Pancreas (tissue), 10 donors: ENCODE measurements around the gene RBFOX1. TPM values are rescaled to one million over a fixed set of nuclear protein-coding genes. Genes with fewer than 3 reads are reported as not detected.

Source experiments
- ATAC-seq, 4 donors: fragments of 200-7000 bp; cut with Tn5 transposase; one replicate each; pipeline versions ENCODE4 v1.8.0 to v1.9.1; 2020; ENCODE audit warnings: mild to moderate bottlenecking in 4 of 4, moderate library complexity in 4 of 4
- DNase-seq, 6 donors: peaks; one replicate each; pipeline ENCODE4 v3.0.0-alpha.2; 2020
- FAIRE-seq: peaks from 2 replicates; lab custom pipeline; 2012; peaks lifted over from hg19 to GRCh38; lab: Jason Lieb, UNC
- H3K27ac ChIP-seq, 4 donors: fragments of 200-600 bp; sonication (generic); 1 replicate in 3 of 4; 2 replicates in 1 of 4; pipeline versions ENCODE4 v1.5.0 to v1.8.0; 2020
- H3K27me3 ChIP-seq, 4 donors: fragments of 200-600 bp; one replicate each; pipeline ENCODE4 v1.8.0; 2021
- H3K36me3 ChIP-seq, 3 donors: fragments of 200-600 bp; sonication (generic) in 1 of 3; one replicate each; pipeline versions ENCODE4 v1.5.0 to v1.8.0; 2020 to 2021
- H3K4me1 ChIP-seq, 3 donors: fragments of 200-600 bp; one replicate each; pipeline ENCODE4 v1.8.0; 2021
- H3K4me3 ChIP-seq, 4 donors: fragments of 200-600 bp; sonication (generic) in 2 of 4; one replicate each; pipeline versions ENCODE4 v1.5.0 to v1.8.0; 2020 to 2021
- H3K9me3 ChIP-seq, 4 donors: fragments of 200-600 bp; one replicate each; pipeline ENCODE4 v1.8.0; 2021
- WGBS, 2 donors: extraction: QIAGEN DNeasy Blood & Tissue Kit; methylation state at CpG; one replicate each; pipeline ENCODE4 v1.1.7; 2013; 5-methylcytosine and 5-hydroxymethylcytosine counted together
- intact Hi-C, 3 donors: fragments of 100-400 bp; cut with DNase I; formaldehyde crosslinking; loops; one replicate each; pipeline versions ENCODE4 v1.11.1 to v1.14.2; 2022
- polyA plus RNA-seq, 2 donors: library from polyadenylated mRNA; stranded (reverse); fragments of 200-250 nt; gene quantifications; one replicate each; pipeline ENCODE4 v1.2.3, GENCODE V29; 2013
- total RNA-seq, 6 donors: library from RNA; stranded (reverse); fragmentation: NEBNext Ultra II Directional in 4 of 6; extraction: Animal tissue kit (Norgen Biotek cat#: 25700) in 4 of 6; gene quantifications; one replicate each; pipeline versions ENCODE4 v1.2.1 to v1.2.4, GENCODE V29; 2021 to 2023
- TF ChIP-seq, protein P1 (sequence below), 4 donors: fragments of 200-600 bp; sonication (generic) in 3 of 4; IDR thresholded peaks; one replicate each; pipeline versions ENCODE4 v1.5.0 to v1.8.0; 2021; ENCODE audit warnings: antibody characterized with exemption in 4 of 4
- donor health status: healthy with polysubstance abuse.
- donor health status: DM: no; HTN: no; CAD: no; lungs with moderate emphysema.
- donor health status: DM: no; HTN: no; CAD: no.
- donor health status: control.
- donor health status: control.
- donor health status: Bipolar disorder and iron deficiency.
- donor health status: DM: yes; HTN: yes; CAD: no.
- donor health status: DM: no; HTN: no; CAD: no.
- donor health status: DM: no; HTN: no; CAD: no.
- donor health status: DM: yes; HTN: yes; CAD: no.

RBFOX1 gene
- total and polyA plus RNA-seq, 8 donors, result 0.12 to 0.28 (median 0.15) TPM; not detected in 3

DNA sequence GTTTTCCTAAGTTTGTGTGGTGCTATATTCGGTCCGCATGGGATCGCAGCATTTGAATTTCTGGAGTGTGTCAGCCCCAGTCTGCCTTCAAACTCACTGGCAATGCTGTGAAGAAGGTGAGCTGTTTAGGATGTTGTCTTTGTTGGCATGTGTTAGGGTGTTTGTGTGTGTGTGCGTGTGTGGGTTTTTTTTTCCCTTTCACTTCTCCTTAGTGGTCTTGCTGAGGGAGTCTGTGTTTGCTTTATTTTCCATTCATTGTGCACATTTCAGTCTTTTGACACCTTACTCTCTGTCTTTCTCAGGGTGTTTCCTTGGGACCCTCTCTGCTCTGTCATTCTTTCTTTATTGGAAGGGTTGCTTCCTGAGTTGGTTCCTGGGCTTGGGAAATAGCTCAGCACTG, 27.7 kb upstream of the RBFOX1 start:
- TF ChIP-seq, protein P1, sequence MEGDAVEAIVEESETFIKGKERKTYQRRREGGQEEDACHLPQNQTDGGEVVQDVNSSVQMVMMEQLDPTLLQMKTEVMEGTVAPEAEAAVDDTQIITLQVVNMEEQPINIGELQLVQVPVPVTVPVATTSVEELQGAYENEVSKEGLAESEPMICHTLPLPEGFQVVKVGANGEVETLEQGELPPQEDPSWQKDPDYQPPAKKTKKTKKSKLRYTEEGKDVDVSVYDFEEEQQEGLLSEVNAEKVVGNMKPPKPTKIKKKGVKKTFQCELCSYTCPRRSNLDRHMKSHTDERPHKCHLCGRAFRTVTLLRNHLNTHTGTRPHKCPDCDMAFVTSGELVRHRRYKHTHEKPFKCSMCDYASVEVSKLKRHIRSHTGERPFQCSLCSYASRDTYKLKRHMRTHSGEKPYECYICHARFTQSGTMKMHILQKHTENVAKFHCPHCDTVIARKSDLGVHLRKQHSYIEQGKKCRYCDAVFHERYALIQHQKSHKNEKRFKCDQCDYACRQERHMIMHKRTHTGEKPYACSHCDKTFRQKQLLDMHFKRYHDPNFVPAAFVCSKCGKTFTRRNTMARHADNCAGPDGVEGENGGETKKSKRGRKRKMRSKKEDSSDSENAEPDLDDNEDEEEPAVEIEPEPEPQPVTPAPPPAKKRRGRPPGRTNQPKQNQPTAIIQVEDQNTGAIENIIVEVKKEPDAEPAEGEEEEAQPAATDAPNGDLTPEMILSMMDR (IDR thresholded peaks at IDR 0.05), result no peak
- ATAC-seq (no peak), FAIRE-seq (no peak), DNase-seq (no peak)
- Histone ChIP-seq H3K4me1 (no peaks in the 10 kb centered on the region), H3K9me3 (no peaks in the 10 kb centered on the region), H3K36me3 (no peaks in the 10 kb centered on the region), H3K27me3 (peaks cover 0 to 10% (median 0%) of the 10 kb centered on the region in 4 donors), H3K4me3 (no peak overlapping the region), H3K27ac (no peak overlapping the region)
- intact Hi-C loops, result no loop called here
- 7 to 9% methylated on average over 4 of the region's 4 CpGs for WGBS, 2 donors

DNA sequence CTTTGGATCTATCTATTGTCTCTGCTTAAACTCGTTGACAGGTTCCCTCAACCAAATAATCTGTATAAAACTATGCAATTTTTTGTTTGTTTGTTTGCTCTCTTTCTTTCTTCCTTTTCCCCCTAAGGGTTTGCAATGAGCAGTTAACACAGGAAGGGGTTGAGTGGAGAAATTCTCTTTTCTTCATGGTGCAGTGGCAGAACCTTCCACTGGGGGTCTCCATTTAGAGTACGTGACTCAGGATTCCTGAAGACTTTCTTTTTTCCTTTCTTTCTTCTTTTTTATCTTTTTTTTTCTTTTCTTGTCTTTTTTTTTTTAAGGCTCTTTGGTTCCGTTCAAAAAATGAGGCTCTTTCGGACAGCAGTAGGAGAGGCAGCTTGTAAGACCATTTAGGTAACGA, 19.5 kb upstream of the RBFOX1 start:
- FAIRE-seq (no peak), ATAC-seq (no peak), DNase-seq (no peak)
- Histone ChIP-seq H3K4me1 (no peaks in the 10 kb centered on the region), H3K27ac (no peak overlapping the region), H3K27me3 (peaks cover 0 to 14% (median 0%) of the 10 kb centered on the region in 4 donors), H3K4me3 (no peak overlapping the region), H3K36me3 (no peaks in the 10 kb centered on the region), H3K9me3 (no peaks in the 10 kb centered on the region)
- intact Hi-C loops, result no loop called here
- TF ChIP-seq, protein P1 (IDR thresholded peaks at IDR 0.05), result no peak
- 31 to 32% methylated on average over 5 of the region's 5 CpGs for WGBS, 2 donors

DNA sequence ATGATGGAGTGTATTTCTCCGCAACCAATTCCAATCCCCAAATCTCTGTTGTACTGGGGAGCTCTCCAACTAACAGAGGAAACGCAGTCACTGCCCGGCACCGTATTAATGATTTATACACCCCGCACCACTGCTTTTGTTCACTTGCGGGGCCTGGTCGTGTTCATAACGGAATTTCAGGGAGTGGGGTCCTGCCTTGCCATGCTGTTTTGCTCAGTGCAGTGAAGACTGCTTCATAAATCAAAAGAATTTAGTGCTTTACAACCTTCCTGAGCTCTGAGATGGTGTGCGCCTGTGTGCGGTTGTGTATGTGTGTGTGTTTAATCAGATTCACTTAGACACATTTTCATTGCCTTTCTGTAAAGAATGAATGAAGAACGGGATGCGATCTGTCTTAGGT, 18.5 kb upstream of the RBFOX1 start:
- H3K9me3 ChIP-seq, result no peaks in the 10 kb centered on the region
- no peak overlapping the region for H3K4me3 ChIP-seq
- H3K27me3 ChIP-seq, result peaks cover 0 to 4% (median 0%) of the 10 kb centered on the region in 4 donors
- TF ChIP-seq, protein P1 (IDR thresholded peaks at IDR 0.05), result no peak
- DNase-seq (no peak), FAIRE-seq (no peak), ATAC-seq (no peak)
- no peaks in the 10 kb centered on the region for H3K36me3 ChIP-seq
- intact Hi-C loops, result no loop called here
- H3K4me1 ChIP-seq, result no peaks in the 10 kb centered on the region
- H3K27ac ChIP-seq, result no peak overlapping the region
- 37 to 39% methylated on average over 12 of the region's 12 CpGs for WGBS, 2 donors

DNA sequence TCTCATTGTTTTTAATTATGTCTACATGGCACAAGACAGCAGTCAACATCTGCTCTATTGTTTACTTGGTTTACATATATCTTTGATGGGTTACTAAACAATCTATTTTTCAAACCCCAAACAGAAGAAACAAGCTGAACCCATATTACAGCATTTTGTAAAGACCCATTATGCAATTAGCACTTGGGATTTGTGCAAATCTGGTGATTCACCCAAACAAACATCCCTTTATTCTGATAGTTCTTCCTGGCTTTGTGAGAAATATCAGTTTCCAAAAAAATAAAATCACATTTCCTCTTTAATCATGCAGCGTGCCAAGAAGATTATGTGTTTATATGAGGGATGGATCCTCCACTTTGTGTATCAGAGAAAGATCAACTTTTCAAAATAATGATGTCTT, 16.8 kb upstream of the RBFOX1 start:
- no peaks in the 10 kb centered on the region for H3K9me3 ChIP-seq
- no peak overlapping the region for H3K4me3 ChIP-seq
- FAIRE-seq, result no peak
- TF ChIP-seq, protein P1 (IDR thresholded peaks at IDR 0.05), result no peak
- no peak for ATAC-seq
- 59 to 75% methylated on average over 1 of the region's 1 CpG for WGBS, 2 donors
- H3K27me3 ChIP-seq, result peaks cover 0 to 4% (median 0%) of the 10 kb centered on the region in 4 donors
- intact Hi-C loops, result no loop called here
- no peak for DNase-seq
- H3K4me1 ChIP-seq, result no peaks in the 10 kb centered on the region
- no peaks in the 10 kb centered on the region for H3K36me3 ChIP-seq
- no peak overlapping the region for H3K27ac ChIP-seq

- TF ChIP-seq, protein P1 (IDR thresholded peaks at IDR 0.05), result no peak
- intact Hi-C loops, result no loop called here
- ATAC-seq (no peak), DNase-seq (no peak), FAIRE-seq (no peak)
- no peaks in the 10 kb centered on the region for H3K4me1 ChIP-seq
- H3K36me3 ChIP-seq, result no peaks in the 10 kb centered on the region
- no peak overlapping the region for H3K27ac ChIP-seq
- H3K27me3 ChIP-seq, result peaks cover 0 to 4% (median 0%) of the 10 kb centered on the region in 4 donors
- H3K4me3 ChIP-seq, result no peak overlapping the region
- no peaks in the 10 kb centered on the region for H3K9me3 ChIP-seq
Observed at GRCh38 chr16:7316281-7316888, 16.3 kb upstream of the RBFOX1 start.
